K562 (cell line): ENCODE measurements around the gene MAGEB4.

Source experiments
- EGR1 ChIP-seq: fragments of 450-650 bp; conservative IDR thresholded peaks from 2 replicates; pipeline ENCODE4 v1.6.1; 2017; ENCODE audit warnings: mild to moderate bottlenecking
- HCFC1 ChIP-seq: IDR thresholded peaks from 2 replicates; pipeline ENCODE4 v1.6.1; 2012; ENCODE audit warnings: low read depth, low read length, improper control_type of control experiment
- ZBTB7A ChIP-seq: IDR thresholded peaks from 2 replicates; pipeline ENCODE4 v1.6.1; 2011; ENCODE audit warnings: low read depth, mild to moderate bottlenecking, low read length, moderate library complexity, borderline replicate concordance; ENCODE audit not compliant: control insufficient read depth

DNA sequence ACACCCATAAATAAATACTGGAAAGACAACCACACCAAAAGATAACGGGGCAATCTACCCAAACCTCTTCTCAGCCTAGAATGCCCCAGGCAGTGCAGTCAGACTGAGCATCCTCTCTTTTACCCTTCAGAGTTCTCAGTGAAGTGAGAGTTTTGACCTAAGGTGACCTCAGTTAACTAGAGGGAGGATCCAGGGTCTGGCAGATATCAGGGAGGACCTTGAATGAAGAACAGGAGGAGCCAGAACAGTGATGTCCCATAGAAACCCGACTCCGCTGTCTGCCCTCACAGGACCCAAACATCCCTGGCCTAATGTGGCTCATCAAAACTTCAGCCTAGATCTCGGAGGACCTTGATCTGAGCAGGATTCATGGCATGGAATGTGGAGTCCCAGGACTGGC lies 11.4 kb upstream of the MAGEB4 start, which contains the start of gene MAGEB3:
- TF ChIP-seq ZBTB7A, result no peak
- no peak for TF ChIP-seq HCFC1
- no peak for TF ChIP-seq EGR1
